Heart left ventricle (tissue), 16 donors: Measurements from ENCODE around the gene TCP1. TPM values are rescaled to one million over a fixed set of nuclear protein-coding genes. Genes with fewer than 3 reads are reported as not detected.

ENCODE experiments used
- ATAC-seq, 4 donors: fragments of 200-7000 bp; cut with Tn5 transposase; one replicate each; pipeline ENCODE4 v1.9.1; 2020 to 2022; ENCODE audit warnings: moderate library complexity in 4 of 4, mild to moderate bottlenecking in 3 of 4, moderate number of reproducible peaks in 1 of 4
- DNase-seq, 5 donors: peaks; one replicate each; pipeline ENCODE4 v3.0.0-alpha.2; 2020
- H3K27ac ChIP-seq, 12 donors: fragments of 200-600 bp; sonication (generic) in 4 of 12; one replicate each; pipeline versions ENCODE4 v1.5.0 to v1.8.0; 2016 to 2022; ENCODE audit warnings: mild to moderate bottlenecking in 2 of 12
- H3K27me3 ChIP-seq, 9 donors: fragments of 200-600 bp; sonication (generic) in 2 of 9; one replicate each; pipeline versions ENCODE4 v1.5.1 to v1.8.0; 2016 to 2022; ENCODE audit warnings: mild to moderate bottlenecking in 3 of 9
- H3K36me3 ChIP-seq, 9 donors: fragments of 200-600 bp; sonication (generic) in 2 of 9; one replicate each; pipeline versions ENCODE4 v1.5.0 to v1.8.0; 2018 to 2022; ENCODE audit warnings: mild to moderate bottlenecking in 2 of 9
- H3K4me1 ChIP-seq, 12 donors: fragments of 200-600 bp; sonication (generic) in 4 of 12; one replicate each; pipeline versions ENCODE4 v1.5.0 to v1.8.0; 2016 to 2022; ENCODE audit warnings: mild to moderate bottlenecking in 3 of 12
- H3K4me3 ChIP-seq, 12 donors: fragments of 200-600 bp; sonication (generic) in 4 of 12; one replicate each; pipeline versions ENCODE4 v1.5.0 to v1.8.0; 2017 to 2022; ENCODE audit warnings: mild to moderate bottlenecking in 9 of 12, moderate library complexity in 4 of 12
- H3K9me3 ChIP-seq, 12 donors: fragments of 200-600 bp; sonication (generic) in 4 of 12; one replicate each; pipeline versions ENCODE4 v1.5.0 to v1.8.0; 2016 to 2022; ENCODE audit warnings: mild to moderate bottlenecking in 1 of 12
- CTCF ChIP-seq, 12 donors: fragments of 200-600 bp; sonication (generic) in 4 of 12; IDR thresholded peaks; one replicate each; pipeline versions ENCODE4 v1.5.0 to v1.8.0; 2018 to 2022; ENCODE audit warnings: antibody characterized with exemption in 12 of 12, mild to moderate bottlenecking in 5 of 12
- POLR2A ChIP-seq, 2 donors: fragments of 450-650 bp; IDR thresholded peaks; one replicate each; pipeline ENCODE4 v1.6.1; 2017; ENCODE audit warnings: antibody characterized with exemption in 2 of 2, mild to moderate bottlenecking in 2 of 2, moderate library complexity in 2 of 2
- WGBS, 4 donors: extraction: QIAGEN DNeasy Blood & Tissue Kit in 2 of 4; methylation state at CpG; one replicate each; pipeline versions ENCODE4 v1.1.5 to v1.1.7; 2013 to 2018; 5-methylcytosine and 5-hydroxymethylcytosine counted together
- intact Hi-C, 10 donors: fragments of 100-400 bp; cut with DNase I; formaldehyde crosslinking; loops; one replicate each; pipeline versions ENCODE4 v1.11.1 to v1.14.2; 2022
- polyA plus RNA-seq, 2 donors: library from polyadenylated mRNA; stranded (reverse); fragments of 200-250 nt; gene quantifications; one replicate each; pipeline ENCODE4 v1.2.3, GENCODE V29; 2013
- total RNA-seq, 9 donors: library from RNA; depleted of rRNA in 2 of 9; stranded (reverse); fragments of >200 nt in 2 of 9; fragmentation: NEBNext Ultra II Directional in 3 of 9; extraction: Animal tissue kit (Norgen Biotek cat#: 25700) in 3 of 9; gene quantifications; one replicate each; pipeline versions ENCODE4 v1.1.0 to v1.2.4, GENCODE V29; 2016 to 2023
- donor health status: ischemic (EF 13 %, LVEDD 7.1; RV severe dilation, severe dysfunction).
- donor health status: healthy with polysubstance abuse.
- donor health status: DM: no; HTN: yes; CAD: no.
- donor health status: DM: no; HTN: no; CAD: no.
- donor health status: ischemic (EF 25% LVEDD 6.9; RV normal size, moderate dysfunction).
- donor health status: ischemic (EF 25% LVEDD 5.7; RV mildly dilated, moderate dysfunction).
- donor health status: healthy.
- donor health status: DM: yes; HTN: yes; CAD: no.
- donor health status: ischemic (EF 35%, LVEDD 5.7; RV mildly dilated, moderate dysfunction).
- donor health status: nonischemic (EF 11% LVEDD 7.7; RV severe dilation, severe dysfunction).
- donor health status: DM: yes; HTN: yes; CAD: no.
- donor health status: PGD.
- donor health status: ischemic (EF 29% LVEDD 5.4; RV normal size, mild dysfunction).
- donor health status: nonischemic (EF 23%, LVEDD 6.1; RV moderate dilation, normal function).

TCP1 gene
- total and polyA plus RNA-seq, 11 donors: 89.2 to 241 (median 142) TPM

- intact Hi-C loops: no loop called here
- Histone ChIP-seq H3K27me3 (no peaks in the 10 kb centered on the region), H3K27ac (no peak overlapping the region), H3K9me3 (no peaks in the 10 kb centered on the region), H3K4me1 (peaks cover 0 to 2% (median 0%) of the 10 kb centered on the region in 12 donors), H3K4me3 (no peak overlapping the region), H3K36me3 (peaks cover 0 to 97% (median 77%) of the 10 kb centered on the region in 9 donors)
- TF ChIP-seq CTCF (IDR thresholded peaks at IDR 0.05): no peak
- no peak for TF ChIP-seq POLR2A (IDR thresholded peaks at IDR 0.05)
- ATAC-seq: no peak
- 76 to 80% (median 77%) methylated on average over 3 of the region's 3 CpGs for WGBS, 4 donors
- DNase-seq: no peak
Measured at GRCh38 chr6:159778542-159779103, 10.8 kb downstream of the TCP1 start.

- no peaks in the 10 kb centered on the region for H3K27me3 ChIP-seq
- intact Hi-C loops: no loop called here
- H3K27ac ChIP-seq: no peak overlapping the region
- no peak overlapping the region for H3K4me3 ChIP-seq
- no peaks in the 10 kb centered on the region for H3K4me1 ChIP-seq
- no peak for ATAC-seq
- TF ChIP-seq POLR2A (IDR thresholded peaks at IDR 0.05) (no peak), CTCF (IDR thresholded peaks at IDR 0.05) (no peak)
- H3K36me3 ChIP-seq: peaks cover 0 to 96% (median 75%) of the 10 kb centered on the region in 9 donors
- 57 to 82% (median 64%) methylated on average over 1 of the region's 1 CpG for WGBS, 4 donors
- no peaks in the 10 kb centered on the region for H3K9me3 ChIP-seq
- DNase-seq: no peak
Measured at GRCh38 chr6:159778131-159778530, 11.3 kb downstream of the TCP1 start.

- no peak overlapping the region for H3K4me3 ChIP-seq
- ATAC-seq (no peak), DNase-seq (no peak)
- no peak for TF ChIP-seq POLR2A (IDR thresholded peaks at IDR 0.05)
- no peak for TF ChIP-seq CTCF (IDR thresholded peaks at IDR 0.05)
- 73 to 84% (median 81%) methylated on average over 7 of the region's 7 CpGs for WGBS, 4 donors
- intact Hi-C loops: no loop called here
- peaks cover 0 to 92% (median 67%) of the 10 kb centered on the region in 9 donors for H3K36me3 ChIP-seq
- no peaks in the 10 kb centered on the region for H3K27me3 ChIP-seq
- peaks cover 0 to 2% (median 0%) of the 10 kb centered on the region in 12 donors for H3K9me3 ChIP-seq
- H3K27ac ChIP-seq: no peak overlapping the region
- no peaks in the 10 kb centered on the region for H3K4me1 ChIP-seq
Measured at GRCh38 chr6:159777240-159777904, 12.0 kb downstream of the TCP1 start.

GRCh38 chr6:159772196-159772595 lies 17.2 kb downstream of the TCP1 start:
- no peak for TF ChIP-seq POLR2A (IDR thresholded peaks at IDR 0.05)
- no peak for TF ChIP-seq CTCF (IDR thresholded peaks at IDR 0.05)
- Histone ChIP-seq H3K4me3 (no peak overlapping the region), H3K27ac (no peak overlapping the region), H3K36me3 (peaks cover 0 to 74% (median 50%) of the 10 kb centered on the region in 9 donors), H3K27me3 (no peaks in the 10 kb centered on the region), H3K9me3 (peaks cover 0 to 6% (median 0%) of the 10 kb centered on the region in 12 donors), H3K4me1 (no peaks in the 10 kb centered on the region)
- 0 to 60% (median 26%) methylated on average over 1 of the region's 1 CpG for WGBS, 4 donors
- DNase-seq (no peak), ATAC-seq (no peak)
- intact Hi-C loops: no loop called here
